Measurements from ENCODE around the gene ZNF280D.

GRCh38 chr15:56617628-56618027 is 115.7 kb downstream of the ZNF280D start:
- TF ChIP-seq CTCF (IDR thresholded peaks at IDR 0.05) (no peak), POLR2A (IDR thresholded peaks at IDR 0.05) (no peak)
